ENCODE measurements around the gene SPIN1.

- TF ChIP-seq CTCF (IDR thresholded peaks at IDR 0.05; ENCODE audit: extremely low read depth in 1 of 2, insufficient read depth in 1 of 2, low read depth in 1 of 2, low read length in 2 of 2) (no peak), POLR2AphosphoS5 (IDR thresholded peaks at IDR 0.05; ENCODE audit: insufficient read depth, low read depth, low read length) (no peak), POLR2A (IDR thresholded peaks at IDR 0.05; ENCODE audit: low read depth, low read length) (no peak), MAX (IDR thresholded peaks at IDR 0.05; ENCODE audit: insufficient read depth, insufficient read length) (no peak), EZH2 (IDR thresholded peaks at IDR 0.05; ENCODE audit: borderline replicate concordance, low read depth, low read length, severe bottlenecking) (no peak), JUN (IDR thresholded peaks at IDR 0.05; ENCODE audit: borderline replicate concordance, insufficient read depth, insufficient read length, low read depth) (no peak), MYC (IDR thresholded peaks at IDR 0.05; ENCODE audit: low read depth, low read length) (no peak), GATA2 (IDR thresholded peaks at IDR 0.05; ENCODE audit: insufficient read depth, insufficient read length, low read depth, low read length) (no peak), FOS (IDR thresholded peaks at IDR 0.05; ENCODE audit: borderline replicate concordance, insufficient read depth, low read length) (no peak)
Measured at GRCh38 chr9:88411471-88411870, 23.2 kb downstream of the SPIN1 start.
